HS-27A (cell line): ENCODE measurements around the gene NT5DC1.
"Not testable (repeated sequence)": the region's sequence is repeated elsewhere in the genome, so short reads cannot be mapped to it uniquely, and the experiment has no call there.

Experiments
- DNase-seq: peaks from one replicate; pipeline ENCODE4 v3.0.0-alpha.2; 2012; ENCODE audit warnings: low read depth, missing footprints

The NT5DC1 gene

GRCh38 chr6:116279232-116280160 lies 178.8 kb downstream of the NT5DC1 start, which contains the start of gene TSPYL1:
TSPYL1 (minus strand) TSS chr6:116279930; CDS start chr6:116279830, 100 bp downstream.
- DNase-seq, result peak; percentile 93

GRCh38 chr6:116280161-116280932 lies 179.7 kb downstream of the NT5DC1 start:
- DNase-seq, result no peak

GRCh38 chr6:116280933-116281316 lies 180.3 kb downstream of the NT5DC1 start:
- DNase-seq, result no peak

- no peak for DNase-seq
Observed at GRCh38 chr6:116282698-116283097, 182.0 kb downstream of the NT5DC1 start.

- no peak for DNase-seq
Observed at GRCh38 chr6:116283191-116283590, 182.5 kb downstream of the NT5DC1 start.

GRCh38 chr6:116284984-116285383 lies 184.3 kb downstream of the NT5DC1 start:
- DNase-seq, result not testable (repeated sequence)

GRCh38 chr6:116286773-116287358 lies 186.2 kb downstream of the NT5DC1 start:
- DNase-seq, result no peak

GRCh38 chr6:116287689-116288282 lies 187.1 kb downstream of the NT5DC1 start:
- DNase-seq, result no peak

- no peak for DNase-seq
Observed at GRCh38 chr6:116289876-116290275, 189.2 kb downstream of the NT5DC1 start.

- no peak for DNase-seq
Observed at GRCh38 chr6:116290799-116291198, 190.1 kb downstream of the NT5DC1 start.

- DNase-seq, result no peak
Observed at GRCh38 chr6:116291701-116292396, 191.2 kb downstream of the NT5DC1 start.

GRCh38 chr6:116292553-116292952 lies 191.9 kb downstream of the NT5DC1 start:
- no peak for DNase-seq

GRCh38 chr6:116298273-116298672 lies 197.6 kb downstream of the NT5DC1 start:
- DNase-seq, result no peak

GRCh38 chr6:116298973-116299372 lies 198.3 kb downstream of the NT5DC1 start:
- DNase-seq, result no peak
